ENCODE measurements around the gene TPSAB1. TPM values are rescaled to one million over a fixed set of nuclear protein-coding genes. Genes with fewer than 3 reads are reported as not detected.

The TPSAB1 gene
- total RNA-seq, 2 donors from 2014 or later, result 17.7 to 33.6 TPM

GRCh38 chr16:1211451-1212268, 28.8 kb upstream of the TPSAB1 start:
- Histone ChIP-seq H3K27me3 (replicated peaks; ENCODE audit: insufficient read depth) (no peaks in the 10 kb centered on the region), H3K4me3 (no peak overlapping the region), H3K36me3 (no peaks in the 10 kb centered on the region), H3K27ac (no peak overlapping the region), H3K4me1 (replicated peaks) (no peaks in the 10 kb centered on the region), H3K9me3 (no peaks in the 10 kb centered on the region)
- 94% methylated on average over 56 of the region's 65 CpGs for whole genome bisulfite sequencing
- intact Hi-C loops (cut with DNase I), result loop anchor here (10.0 kb wide), 1 partner anchor 553 kb away; no protein-coding TSS in a partner anchor
- no peak for DNase-seq (ENCODE audit: low spot score)
- TF ChIP-seq POLR2A (IDR thresholded peaks at IDR 0.05), result no peak
- no peak for TF ChIP-seq POLR2AphosphoS5 (IDR thresholded peaks at IDR 0.05)
- no peak for TF ChIP-seq CTCF (IDR thresholded peaks at IDR 0.05)

GRCh38 chr16:1212616-1213194, 27.8 kb upstream of the TPSAB1 start:
- Histone ChIP-seq H3K27me3 (replicated peaks; ENCODE audit: insufficient read depth) (no peaks in the 10 kb centered on the region), H3K9me3 (no peaks in the 10 kb centered on the region), H3K36me3 (no peaks in the 10 kb centered on the region), H3K27ac (no peak overlapping the region), H3K4me1 (replicated peaks) (no peaks in the 10 kb centered on the region), H3K4me3 (no peak overlapping the region)
- DNase-seq (ENCODE audit: low spot score), result no peak
- intact Hi-C loops (cut with DNase I), result loop anchor here (10.0 kb wide), 1 partner anchor 552 kb away; no protein-coding TSS in a partner anchor
- WGBS, result 88% methylated on average over 15 of the region's 40 CpGs
- TF ChIP-seq CTCF (IDR thresholded peaks at IDR 0.05), result no peak
- no peak for TF ChIP-seq POLR2AphosphoS5 (IDR thresholded peaks at IDR 0.05)
- no peak for TF ChIP-seq POLR2A (IDR thresholded peaks at IDR 0.05)

GRCh38 chr16:1213231-1213630, 27.3 kb upstream of the TPSAB1 start:
- WGBS, result 85% methylated on average over 7 of the region's 8 CpGs
- H3K27me3 ChIP-seq (replicated peaks; ENCODE audit: insufficient read depth), result no peaks in the 10 kb centered on the region
- intact Hi-C loops (cut with DNase I), result loop anchor here (10.0 kb wide), 1 partner anchor 552 kb away; no protein-coding TSS in a partner anchor
- no peak overlapping the region for H3K27ac ChIP-seq
- no peak overlapping the region for H3K4me3 ChIP-seq
- H3K36me3 ChIP-seq, result no peaks in the 10 kb centered on the region
- no peak for DNase-seq (ENCODE audit: low spot score)
- H3K9me3 ChIP-seq, result no peaks in the 10 kb centered on the region
- H3K4me1 ChIP-seq (replicated peaks), result no peaks in the 10 kb centered on the region
- TF ChIP-seq CTCF (IDR thresholded peaks at IDR 0.05), result no peak
- no peak for TF ChIP-seq POLR2AphosphoS5 (IDR thresholded peaks at IDR 0.05)
- no peak for TF ChIP-seq POLR2A (IDR thresholded peaks at IDR 0.05)

GRCh38 chr16:1213796-1214372, 26.6 kb upstream of the TPSAB1 start:
- TF ChIP-seq POLR2AphosphoS5 (IDR thresholded peaks at IDR 0.05), result no peak
- TF ChIP-seq POLR2A (IDR thresholded peaks at IDR 0.05), result no peak
- no peak for TF ChIP-seq CTCF (IDR thresholded peaks at IDR 0.05)
- intact Hi-C loops (cut with DNase I), result loop anchor here (10.0 kb wide), 1 partner anchor 551 kb away; no protein-coding TSS in a partner anchor
- H3K27me3 ChIP-seq (replicated peaks; ENCODE audit: insufficient read depth), result no peaks in the 10 kb centered on the region
- no peaks in the 10 kb centered on the region for H3K36me3 ChIP-seq
- no peaks in the 10 kb centered on the region for H3K4me1 ChIP-seq (replicated peaks)
- H3K9me3 ChIP-seq, result no peaks in the 10 kb centered on the region
- H3K4me3 ChIP-seq, result no peak overlapping the region
- 82% methylated on average over 25 of the region's 25 CpGs for WGBS
- no peak for DNase-seq (ENCODE audit: low spot score)
- no peak overlapping the region for H3K27ac ChIP-seq

Data from prostate gland (tissue), 2 donors.